ENCODE measurements around the gene MARCHF3.

MARCHF3 gene

GRCh38 chr5:126975796-126976195 lies 54.6 kb downstream of the MARCHF3 start (continued):
- TF ChIP-seq PATZ1 (CRISPR knock-in tag; IDR thresholded peaks at IDR 0.05; ENCODE audit: borderline replicate concordance) (no peak), SNAI2 (CRISPR knock-in tag; IDR thresholded peaks at IDR 0.05) (no peak), TCF4 (CRISPR knock-in tag; IDR thresholded peaks at IDR 0.05; ENCODE audit: borderline replicate concordance) (no peak), GLIS3 (CRISPR knock-in tag; IDR thresholded peaks at IDR 0.05) (no peak)

GRCh38 chr5:126973193-126973592 lies 57.2 kb downstream of the MARCHF3 start:
- no peak for ATAC-seq
- TF ChIP-seq POU6F1 (CRISPR knock-in tag; IDR thresholded peaks at IDR 0.05; ENCODE audit: borderline replicate concordance, low read depth) (no peak), PATZ1 (CRISPR knock-in tag; IDR thresholded peaks at IDR 0.05; ENCODE audit: borderline replicate concordance) (no peak), OSR1 (CRISPR knock-in tag; IDR thresholded peaks at IDR 0.05) (no peak), SNAI2 (CRISPR knock-in tag; IDR thresholded peaks at IDR 0.05) (no peak), TOX (CRISPR knock-in tag; IDR thresholded peaks at IDR 0.05; ENCODE audit: borderline replicate concordance) (no peak), TCF4 (CRISPR knock-in tag; IDR thresholded peaks at IDR 0.05; ENCODE audit: borderline replicate concordance) (no peak), ARNTL (CRISPR knock-in tag; IDR thresholded peaks at IDR 0.05; ENCODE audit: borderline replicate concordance, low read depth) (no peak), GLIS3 (CRISPR knock-in tag; IDR thresholded peaks at IDR 0.05) (no peak), CSDC2 (CRISPR knock-in tag; IDR thresholded peaks at IDR 0.05) (no peak), RARB (CRISPR knock-in tag; IDR thresholded peaks at IDR 0.05) (no peak), BACH2 (CRISPR knock-in tag; IDR thresholded peaks at IDR 0.05; ENCODE audit: borderline replicate concordance) (no peak), PPARA (CRISPR knock-in tag; IDR thresholded peaks at IDR 0.05; ENCODE audit: borderline replicate concordance) (no peak), ZNF8 (CRISPR knock-in tag; IDR thresholded peaks at IDR 0.05) (no peak), ZC3H10 (CRISPR knock-in tag; IDR thresholded peaks at IDR 0.05) (no peak), ISL1 (CRISPR knock-in tag; IDR thresholded peaks at IDR 0.05) (no peak), CREB5 (CRISPR knock-in tag; IDR thresholded peaks at IDR 0.05; ENCODE audit: low read depth) (no peak), TSHZ2 (CRISPR knock-in tag; IDR thresholded peaks at IDR 0.05) (no peak), CSRNP3 (CRISPR knock-in tag; IDR thresholded peaks at IDR 0.05) (no peak), ZFP3 (CRISPR knock-in tag; IDR thresholded peaks at IDR 0.05) (no peak)
